Renal cortex interstitium (tissue), 15 donors: ENCODE measurements around the gene ULBP3. TPM values are rescaled to one million over a fixed set of nuclear protein-coding genes. Genes with fewer than 3 reads are reported as not detected.

ENCODE experiments used
- DNase-seq, 11 donors: peaks; one replicate each; pipeline ENCODE4 v3.0.0-alpha.2; 2013; ENCODE audit warnings: low read depth in 9 of 11, low spot score in 4 of 11; ENCODE audit errors: extremely low read depth in 1 of 11
- long read RNA-seq, 16 experiments: transcript quantifications; one replicate each; lab custom pipeline, GENCODE V29; 2026
- polyA plus RNA-seq, 3 donors: library from polyadenylated mRNA; unstranded; fragments of 120-200 nt; gene quantifications; one replicate each; pipeline ENCODE4 v1.2.1, GENCODE V29; 2013; ENCODE audit not compliant: insufficient read length in 3 of 3

The ULBP3 gene
- polyA plus RNA-seq, result 10 to 100 TPM in 2 of 3 donors, 1 to 10 TPM in 1; 9.6 to 11.3 (median 10.8) TPM
- long read RNA-seq, donor 1, partial matches to known transcripts, result 0 of 2 reads
- long read RNA-seq, donor 1, other reads (novel, unspliced or antisense), result 0 of 2 reads
- long read RNA-seq, donor 2, partial matches to known transcripts, result 0 of 2 reads
- long read RNA-seq, donor 2, other reads (novel, unspliced or antisense), result 0 of 2 reads
- long read RNA-seq, donor 3, partial matches to known transcripts, result 0 of 4 reads
- long read RNA-seq, donor 3, other reads (novel, unspliced or antisense), result 0 of 4 reads
- long read RNA-seq, donor 4, partial matches to known transcripts, result 0 of 2 reads
- long read RNA-seq, donor 4, other reads (novel, unspliced or antisense), result 0 of 2 reads
- long read RNA-seq, donor 5, result 0 reads
- long read RNA-seq, donor 6, partial matches to known transcripts, result 0 of 3 reads
- long read RNA-seq, donor 6, other reads (novel, unspliced or antisense), result 0 of 3 reads
- long read RNA-seq, donor 7, partial matches to known transcripts, result 0 of 2 reads
- long read RNA-seq, donor 7, other reads (novel, unspliced or antisense), result 0 of 2 reads
- long read RNA-seq, donor 8, result 0 reads
- long read RNA-seq, donor 9, partial matches to known transcripts, result 0 of 2 reads
- long read RNA-seq, donor 9, other reads (novel, unspliced or antisense), result 0 of 2 reads
- long read RNA-seq, donor 10, partial matches to known transcripts, result 0 of 2 reads
- long read RNA-seq, donor 10, other reads (novel, unspliced or antisense), result 0 of 2 reads
- long read RNA-seq, donor 11, partial matches to known transcripts, result 0 of 4 reads
- long read RNA-seq, donor 11, other reads (novel, unspliced or antisense), result 0 of 4 reads
- long read RNA-seq, donor 12, result 0 reads
- long read RNA-seq, donor 13, result 0 reads
- long read RNA-seq, donor 14, partial matches to known transcripts, result 0 of 4 reads
- long read RNA-seq, donor 14, other reads (novel, unspliced or antisense), result 0 of 4 reads
- long read RNA-seq, donor 15, result 0 reads
- long read RNA-seq, donor 16, transcript ULBP3-201 (5 exons, 988 nt), result major isoform, 8 of 8 reads
- long read RNA-seq, donor 16, partial matches to known transcripts, result 0 of 8 reads
- long read RNA-seq, donor 16, other reads (novel, unspliced or antisense), result 0 of 8 reads

DNA sequence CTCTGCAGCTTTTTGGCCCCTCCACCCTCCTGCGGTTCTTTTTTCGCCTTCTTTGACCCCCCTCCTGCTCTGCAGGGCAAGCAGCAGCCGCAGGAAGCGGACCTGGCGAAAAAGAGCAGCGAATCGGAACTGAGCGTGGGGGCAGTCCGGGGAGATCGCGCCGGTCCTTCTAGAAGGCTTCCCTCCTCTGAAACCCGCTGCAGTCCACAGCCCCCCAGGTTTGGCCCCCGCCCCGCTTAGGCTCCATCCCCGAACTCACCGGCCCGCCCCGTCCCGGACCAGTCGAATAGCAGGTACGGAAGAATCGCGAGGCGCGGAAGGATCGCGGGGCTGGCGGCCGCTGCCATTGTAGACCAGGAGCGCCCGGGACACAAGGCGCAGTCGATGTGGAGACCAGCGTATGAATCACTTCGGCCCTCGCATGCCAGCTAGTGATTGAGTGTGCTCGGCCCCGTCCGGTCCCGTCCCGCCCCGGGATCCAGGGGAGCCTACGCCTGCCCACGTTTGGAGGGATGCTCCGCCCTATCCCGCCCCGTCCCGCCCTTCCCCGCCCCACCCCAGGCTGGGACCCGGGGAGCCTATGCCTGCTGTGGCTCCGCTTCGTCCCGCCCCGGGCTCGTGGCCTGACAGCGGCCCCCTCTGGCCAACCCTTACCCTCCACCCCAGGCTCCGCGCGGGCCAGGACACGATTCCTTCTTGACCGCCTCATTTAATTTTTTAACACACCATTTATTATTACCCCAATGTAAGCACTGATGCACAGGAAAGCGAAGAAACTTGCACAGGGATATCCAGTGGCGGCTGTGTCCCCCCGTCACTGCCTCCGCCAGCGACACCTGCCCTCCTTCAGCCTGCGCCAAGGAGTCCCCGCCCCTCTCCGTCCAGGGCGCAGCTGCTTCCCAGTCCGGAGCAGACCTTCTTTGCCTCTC is at the start of gene ULBP3:
TSS of gene ULBP3 (minus strand) at position 402 of the 929 bp plus-strand sequence. CDS start at position 347, 55 bp downstream.
- peak; percentile 65 to 86 (median 78) for DNase-seq

DNA sequence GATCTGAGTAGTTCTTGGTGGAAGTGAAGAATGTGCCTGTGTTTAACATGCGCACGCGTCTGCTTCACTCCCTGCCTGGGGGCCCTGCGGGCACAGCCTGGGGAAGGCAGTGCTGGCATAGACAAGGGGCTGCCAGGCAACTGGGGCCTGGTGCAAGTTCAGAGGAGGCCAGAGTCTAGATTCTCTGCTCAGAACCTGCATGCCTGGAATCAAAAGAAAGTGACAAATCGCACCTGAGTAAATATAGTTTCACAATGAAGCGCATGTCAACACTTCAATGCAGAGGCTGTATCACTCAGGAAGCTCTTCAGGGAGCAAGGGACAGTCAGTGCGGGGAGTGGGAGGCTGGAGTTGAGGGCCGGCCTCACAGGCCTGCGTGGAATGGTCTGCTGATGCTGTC is 49.7 kb upstream of the ULBP3 start:
- peak in 1 of 11 donors; percentile 7 for DNase-seq

DNA sequence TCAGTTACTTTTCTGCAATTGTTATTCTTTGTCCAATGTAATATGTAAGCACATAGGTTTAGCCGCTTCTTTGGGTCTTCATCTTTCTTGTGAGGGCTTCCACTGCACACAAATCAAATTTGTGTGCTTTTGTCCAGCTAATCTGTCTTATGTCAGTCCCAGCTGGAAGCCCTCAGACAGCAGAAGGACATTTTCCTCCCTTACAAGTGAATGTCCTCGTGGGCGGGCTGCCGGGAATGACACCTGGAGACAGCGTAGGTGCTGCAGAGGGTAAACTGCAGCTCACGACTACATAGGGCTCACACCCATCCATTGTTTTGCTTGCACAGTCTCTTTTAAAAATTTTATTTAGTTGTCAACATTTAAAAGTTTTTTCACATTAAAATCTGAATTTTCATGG is 49.3 kb upstream of the ULBP3 start:
- peak in 2 of 11 donors; percentile 13 to 24 for DNase-seq

DNA sequence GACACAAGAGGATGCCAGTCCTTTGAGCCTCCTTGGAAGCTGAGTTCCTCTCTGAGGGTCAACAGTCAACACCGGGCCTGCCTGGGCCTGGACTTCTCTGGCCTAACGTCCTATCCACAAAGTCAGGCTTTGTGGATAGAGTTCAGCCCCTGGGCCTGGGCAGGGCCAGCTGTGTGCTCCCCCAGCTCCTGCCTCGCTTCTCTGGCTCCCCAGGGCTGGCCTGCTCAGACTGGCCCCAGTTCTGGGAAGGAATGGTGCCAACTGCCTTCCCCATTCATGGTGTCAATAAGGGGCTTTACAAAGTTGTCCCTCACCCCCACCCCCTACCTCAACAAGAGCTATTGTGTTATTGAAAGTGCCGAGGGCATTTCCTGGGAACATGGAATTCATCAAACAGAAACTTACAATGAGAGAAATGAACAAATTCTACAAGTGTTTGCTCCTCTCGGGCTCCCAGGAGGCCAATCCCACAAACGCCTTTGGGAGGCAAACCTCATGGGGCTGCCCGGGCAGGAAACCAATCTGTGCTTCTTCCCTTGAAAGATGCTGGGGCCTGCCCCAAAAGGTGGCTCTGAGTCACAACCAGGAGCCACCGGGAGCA is 47.4 kb upstream of the ULBP3 start:
- DNase-seq, result no peak

DNA sequence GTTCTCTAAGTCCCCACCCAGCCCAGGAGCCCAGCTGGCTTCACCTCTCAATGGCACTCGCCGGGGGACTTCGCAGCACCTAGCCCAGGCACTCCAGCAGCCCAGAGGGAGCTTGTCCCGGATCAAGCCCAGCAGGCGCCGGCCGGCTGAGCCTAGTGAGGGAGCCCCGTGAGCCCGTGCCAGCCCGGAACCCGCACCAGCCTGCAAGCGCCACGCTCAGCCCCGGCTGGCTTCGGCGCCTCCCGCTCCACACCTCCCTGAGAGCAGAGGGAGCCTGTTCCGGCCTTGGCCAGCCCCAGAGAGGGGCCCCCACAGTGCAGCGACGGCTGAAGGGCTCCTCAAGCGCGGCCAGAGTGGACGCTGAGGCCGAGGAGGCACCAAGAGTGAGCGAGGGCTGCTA is 46.8 kb upstream of the ULBP3 start:
- DNase-seq, result no peak

DNA sequence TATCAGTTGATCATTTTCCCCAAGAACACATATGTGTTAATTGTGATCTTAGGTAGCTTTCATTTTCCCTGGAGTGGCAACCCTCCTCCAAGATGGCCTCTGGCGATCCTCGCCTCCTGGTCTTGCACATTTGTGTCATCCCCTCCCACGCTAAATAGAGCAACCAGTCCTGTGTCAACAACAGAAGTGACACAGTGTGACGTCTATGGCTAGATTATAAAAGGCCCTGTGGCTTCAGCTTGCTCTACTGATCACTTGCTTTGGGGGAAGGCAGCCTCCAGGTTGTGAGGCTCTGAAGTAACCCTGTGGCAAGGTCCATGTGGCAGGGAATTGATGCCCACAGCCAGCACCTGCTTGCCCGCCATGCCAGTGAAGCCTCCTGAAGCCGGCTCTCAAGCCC is 43.3 kb upstream of the ULBP3 start:
- DNase-seq, result no peak

DNA sequence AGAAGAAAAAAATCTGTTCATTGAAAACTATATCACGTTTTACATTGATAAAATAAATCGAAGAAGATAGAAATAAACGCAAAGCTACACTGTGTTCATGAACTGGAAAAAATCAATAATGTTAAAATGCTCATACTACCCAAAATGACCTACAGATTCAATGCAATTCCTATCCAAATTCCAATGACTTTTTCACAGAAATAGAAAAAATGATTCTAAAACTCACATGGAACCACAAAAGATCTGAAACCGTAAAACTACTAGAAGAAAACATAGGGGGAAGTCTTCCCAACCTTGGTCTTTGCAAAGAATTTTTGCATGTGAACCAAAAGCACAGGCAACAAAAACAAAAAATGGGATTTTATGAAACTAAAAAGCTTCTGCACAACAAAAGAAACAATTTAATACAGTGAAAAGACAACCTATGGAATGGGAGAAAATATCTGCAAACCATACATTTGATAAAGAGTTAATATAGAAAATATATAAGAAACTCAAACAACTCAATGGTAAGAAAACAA is 33.9 kb upstream of the ULBP3 start:
- DNase-seq, result no peak

DNA sequence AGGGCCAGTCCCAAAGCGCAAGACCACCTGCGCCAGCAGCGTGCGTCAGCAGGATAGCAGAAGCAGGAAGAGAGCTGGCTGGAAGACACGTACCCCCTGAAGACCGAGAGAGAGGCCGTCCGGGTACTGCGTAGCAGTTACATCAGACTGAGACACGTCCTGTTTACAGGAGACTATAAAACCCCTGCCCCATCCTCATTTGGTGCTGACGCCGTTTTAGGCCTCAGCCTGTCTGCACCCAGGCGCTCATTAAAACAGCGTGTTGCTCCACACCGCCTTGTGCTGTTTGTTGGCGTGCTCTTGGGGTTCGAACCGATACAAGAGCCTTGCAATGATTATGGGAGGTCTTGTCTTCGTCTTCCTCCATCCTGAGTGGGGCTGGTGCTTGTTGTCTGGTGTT is 31.8 kb upstream of the ULBP3 start:
- no peak for DNase-seq

DNA sequence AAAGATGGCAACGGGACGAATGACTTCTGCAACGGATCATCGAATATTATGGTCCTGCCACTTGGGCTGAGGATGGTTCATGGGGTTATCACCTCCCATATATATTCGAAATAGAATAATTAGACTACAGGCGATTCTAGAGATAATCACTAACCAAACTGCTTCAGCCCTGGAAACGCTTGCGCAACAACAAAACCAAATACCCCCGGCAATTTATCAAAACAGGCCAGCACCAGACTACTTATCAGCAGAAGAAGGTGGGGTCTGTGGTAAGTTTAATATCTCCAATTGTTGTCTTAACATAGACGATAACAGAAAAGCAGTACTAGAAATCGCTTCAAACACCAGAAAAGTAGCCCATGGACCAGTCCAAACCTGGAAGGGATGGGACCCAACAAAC is 31.0 kb upstream of the ULBP3 start:
- DNase-seq, result no peak

DNA sequence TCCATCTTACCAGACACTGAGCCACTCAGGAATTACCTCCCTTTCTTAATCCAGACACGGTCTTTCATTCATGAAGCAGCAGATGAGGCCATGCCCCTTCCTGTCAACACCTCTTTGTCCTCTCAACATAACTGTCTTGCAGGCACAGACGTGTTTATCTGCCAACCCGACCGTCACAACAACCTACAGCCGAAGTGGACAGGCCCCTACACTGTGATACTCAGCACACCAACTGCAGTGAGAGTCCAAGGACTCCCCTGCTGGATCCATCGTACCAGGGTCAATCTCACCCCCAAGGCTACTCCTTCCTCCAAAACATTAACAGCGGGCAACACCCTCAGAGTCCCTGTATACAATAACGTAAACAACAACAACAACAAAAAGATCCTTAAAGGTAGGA is 30.6 kb upstream of the ULBP3 start:
- DNase-seq, result no peak

DNA sequence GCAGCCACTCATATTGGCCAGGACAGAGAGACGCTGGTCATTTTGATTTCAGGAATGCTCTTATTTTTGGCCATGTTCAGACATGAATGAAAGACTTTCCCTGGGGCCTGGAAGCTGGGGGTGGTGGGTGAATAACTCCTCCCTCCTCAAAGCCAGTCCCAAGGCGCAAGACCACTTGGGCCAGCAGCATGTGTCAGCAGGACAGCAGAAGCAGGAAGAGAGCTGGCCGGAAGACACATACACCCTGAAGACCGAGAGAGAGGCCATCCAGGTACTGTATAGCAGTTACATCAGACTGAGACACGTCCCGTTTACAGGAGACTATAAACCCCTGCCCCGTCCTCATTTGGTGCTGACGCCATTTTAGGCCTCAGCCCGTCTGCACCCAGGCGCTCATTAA is 29.2 kb upstream of the ULBP3 start:
- DNase-seq, result no peak

DNA sequence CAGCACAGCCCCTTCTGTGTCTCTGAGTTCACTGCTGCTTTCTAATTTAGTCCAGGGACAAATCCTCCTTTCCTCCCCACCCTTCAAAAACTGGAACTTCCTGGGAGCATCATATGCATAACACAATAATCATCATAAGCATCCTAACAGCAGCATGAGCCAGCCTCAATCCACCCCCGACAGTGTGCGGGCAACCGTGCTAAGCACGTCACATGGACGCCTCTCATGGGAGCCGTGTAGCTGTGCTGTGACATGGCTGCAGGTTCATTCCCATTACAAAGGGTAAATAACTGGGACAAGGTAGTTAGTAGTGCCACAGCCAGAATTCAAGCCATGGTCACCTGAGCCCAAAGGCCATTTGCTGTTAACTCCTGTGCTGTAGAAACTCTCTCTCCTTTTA is 24.5 kb upstream of the ULBP3 start:
- DNase-seq, result no peak

DNA sequence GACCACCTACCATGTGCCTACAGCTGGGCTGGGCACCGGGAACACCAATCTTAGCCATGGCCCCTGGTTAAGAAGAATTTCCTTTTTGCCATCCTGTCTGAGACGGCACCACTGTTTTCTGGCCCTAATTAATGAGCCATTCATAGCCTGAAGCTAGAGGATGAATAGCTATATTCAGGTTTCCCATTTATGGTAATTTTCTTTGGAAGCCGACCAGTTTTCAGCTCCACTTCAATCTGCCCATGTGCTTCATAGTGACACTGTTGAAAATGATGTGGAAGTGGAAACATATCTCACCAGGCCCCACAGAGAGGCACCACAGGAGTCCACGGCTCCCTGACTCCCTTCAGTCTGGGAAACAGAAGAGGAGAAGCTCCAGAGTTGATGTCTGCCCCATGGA is 22.6 kb upstream of the ULBP3 start:
- no peak for DNase-seq

DNA sequence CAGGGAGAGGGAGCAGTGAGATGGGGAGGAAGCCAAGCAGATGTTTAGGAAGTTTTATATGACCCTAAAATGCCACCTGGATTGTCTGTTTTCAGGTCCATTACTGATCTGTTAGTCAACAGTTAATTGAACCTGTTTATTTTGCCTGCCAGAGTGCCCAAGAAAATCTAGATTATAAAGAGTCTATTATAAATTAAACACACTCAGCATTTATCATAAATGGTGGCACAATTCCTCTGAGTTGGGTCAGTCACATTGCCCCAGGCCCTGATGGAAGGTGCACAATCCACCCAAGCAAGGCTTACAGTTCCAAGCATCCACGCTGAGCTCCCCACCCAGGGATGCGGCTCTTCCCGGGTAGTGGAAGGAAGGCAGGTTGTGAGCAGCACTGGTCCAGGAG is 21.4 kb upstream of the ULBP3 start:
- no peak for DNase-seq

DNA sequence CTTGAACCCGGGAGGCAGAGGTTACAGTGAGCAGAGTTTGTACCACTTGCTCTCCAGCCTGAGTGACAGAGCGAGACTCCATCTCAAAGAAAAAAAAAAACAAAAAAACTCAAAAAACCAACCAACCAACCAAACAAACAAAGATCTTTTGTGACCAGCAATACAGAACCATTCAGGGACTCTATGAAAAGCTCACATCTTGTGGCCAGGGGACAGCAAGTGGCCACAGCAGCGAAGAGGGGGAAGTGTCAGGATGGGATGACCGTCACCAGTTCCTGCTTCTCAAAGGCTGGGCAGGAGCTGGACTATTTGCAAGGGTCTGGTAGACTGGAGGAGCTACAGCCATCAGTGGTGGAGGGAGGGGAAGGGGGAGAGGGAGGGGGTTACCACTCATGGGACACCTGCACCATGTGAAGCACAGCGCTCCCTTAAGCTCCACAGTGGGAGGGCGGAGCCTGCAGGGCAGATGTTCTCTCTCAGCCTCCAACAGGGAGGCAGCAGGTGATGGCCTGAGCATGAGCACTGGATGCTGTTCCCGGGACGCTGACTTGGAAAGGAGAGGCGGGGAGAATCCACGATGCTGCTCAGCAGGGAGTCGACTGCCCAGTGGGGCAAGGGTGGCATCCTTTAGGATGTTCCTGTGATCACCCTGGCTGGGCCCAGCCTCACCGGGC is 19.7 kb upstream of the ULBP3 start:
- no peak for DNase-seq

DNA sequence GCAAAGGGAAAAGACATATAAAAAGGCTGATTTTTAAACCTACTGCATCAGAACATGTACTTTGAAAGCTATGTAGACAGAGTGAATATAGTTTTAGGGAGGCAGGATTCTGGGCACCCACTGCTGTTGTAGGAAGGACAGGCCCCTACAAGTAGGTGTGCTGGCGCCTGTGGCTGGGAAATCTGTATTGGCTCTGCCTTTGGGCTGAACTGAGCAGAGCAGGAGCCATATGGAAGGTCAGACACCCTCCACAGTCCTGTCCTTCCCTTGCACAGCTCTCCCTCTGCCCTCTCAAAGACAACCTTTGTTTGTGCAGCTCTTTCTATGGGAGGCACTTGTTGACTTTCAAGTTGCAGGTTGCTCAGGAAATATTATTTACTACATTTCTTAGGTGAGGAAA is 18.4 kb upstream of the ULBP3 start:
- DNase-seq, result no peak

DNA sequence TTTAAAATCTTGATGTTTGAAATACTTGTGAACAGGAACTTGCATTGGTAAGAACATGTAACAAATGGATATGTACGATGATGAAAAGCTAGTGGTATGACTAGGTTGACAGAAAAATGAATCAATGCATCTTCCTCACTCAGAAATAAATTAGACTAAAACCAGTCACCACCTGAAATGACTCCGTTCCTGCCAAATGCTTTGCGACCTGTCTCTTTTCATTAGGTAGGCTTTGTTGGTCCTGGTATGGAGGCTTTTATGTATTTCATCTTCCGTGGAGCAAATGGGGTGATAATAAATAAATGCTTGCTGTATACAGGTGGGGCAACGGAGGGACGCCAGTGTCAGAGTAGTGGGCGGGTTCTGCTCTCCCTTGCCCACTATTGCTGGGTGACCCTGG is 17.1 kb upstream of the ULBP3 start:
- no peak for DNase-seq

DNA sequence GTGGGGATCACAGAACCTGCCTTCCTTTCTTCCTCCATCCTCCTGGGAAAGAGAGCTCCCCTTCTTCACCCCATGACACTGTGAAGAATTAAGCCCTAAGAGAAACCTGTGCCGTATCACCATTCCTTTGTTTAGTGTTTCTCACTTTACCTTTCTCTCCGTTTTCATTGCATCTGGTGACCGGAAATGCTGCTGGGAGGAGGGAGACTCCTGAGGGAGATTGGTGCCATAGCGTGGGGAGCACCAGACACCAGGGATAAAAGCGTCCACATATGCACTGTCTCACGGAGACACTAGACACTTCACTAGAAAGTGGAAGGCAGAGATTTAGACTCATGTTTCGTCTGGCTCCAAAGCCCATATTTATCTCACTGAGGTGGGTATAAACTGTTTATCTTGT is 15.5 kb upstream of the ULBP3 start:
- no peak for DNase-seq
